ENCODE data around the gene EVA1C. TPM values are rescaled to one million over a fixed set of nuclear protein-coding genes. Genes with fewer than 3 reads are reported as not detected.

EVA1C gene
- total RNA-seq, 1 experiment from 2014 or later = 29.3 TPM

- peaks cover 0 to 32% of the 10 kb centered on the region in 2 experiments; a peak in 2 of 4 replicates for H3K36me3 ChIP-seq (ENCODE audit: control insufficient read depth in 1 of 2, insufficient read depth in 2 of 2, low read length in 2 of 2)
- peak; percentile 85 for DNase-seq (ENCODE audit: low read depth, low spot score)
- H4K20me1 ChIP-seq (ENCODE audit: insufficient read depth) = no peaks in the 10 kb centered on the region
- TF ChIP-seq TCF7L2 (IDR thresholded peaks at IDR 0.05; ENCODE audit: borderline replicate concordance, extremely low read depth, insufficient read depth, insufficient read length) = peak; percentile 99
- TF ChIP-seq MAX (IDR thresholded peaks at IDR 0.05) = no peak; the same call in none of the 2 replicates
- peak; percentile 87 for TF ChIP-seq JUND (IDR thresholded peaks at IDR 0.05)
- peak; percentile 82 for TF ChIP-seq FOSL1 (IDR thresholded peaks at IDR 0.05; ENCODE audit: low read depth)
- no peak for TF ChIP-seq EZH2 (IDR thresholded peaks at IDR 0.05)
- peak; percentile 30; the same call in 1 of the 2 replicates for TF ChIP-seq CBX3 (IDR thresholded peaks at IDR 0.05; ENCODE audit: low read depth)
- peak; percentile 70 for TF ChIP-seq SP1 (IDR thresholded peaks at IDR 0.05; ENCODE audit: low read depth)
- no peak for TF ChIP-seq EGR1 (IDR thresholded peaks at IDR 0.05; ENCODE audit: low read depth)
- TF ChIP-seq ATF3 (IDR thresholded peaks at IDR 0.05) = no peak
- no peak for TF ChIP-seq ELF1 (IDR thresholded peaks at IDR 0.05; ENCODE audit: borderline replicate concordance, low read depth)
- TF ChIP-seq POLR2AphosphoS5 (IDR thresholded peaks at IDR 0.05; ENCODE audit: low read depth, low read length) = peak; percentile 15; the same call in 1 of the 2 replicates
- H3K27ac ChIP-seq (ENCODE audit: low read depth, low read length) = peak overlapping the region; percentile 91
- peak overlapping the region in 1 of 2 experiments; percentile 41; a peak in 1 of 4 replicates for H3K4me3 ChIP-seq (replicated peaks in 1 of 2; ENCODE audit: low read depth in 1 of 2, low read length in 2 of 2)
- ChIA-PET CTCF (no interaction called here), POLR2A (interaction anchor here (1.3 kb wide), 2 partner anchors 11 to 148 kb away, joined by 3 read pairs; partner anchors contain the start of gene CFAP298), RAD21 (ENCODE audit: low non-redundant PET in 1 of 2, low total read pairs in 2 of 2, uncharacterized antibody in 2 of 2, unreplicated experiment in 2 of 2) (no interaction called here)
- no TSS peak for BruUV-seq (replicated peaks)
- no peaks in the 10 kb centered on the region for H3K27me3 ChIP-seq (ENCODE audit: insufficient read depth, low read length)
- H3K9me2 ChIP-seq (ENCODE audit: insufficient read depth) = no peaks in the 10 kb centered on the region
- peak; percentile 78 for ATAC-seq
- H3K4me1 ChIP-seq (ENCODE audit: control insufficient read depth in 1 of 2, insufficient read depth in 2 of 2, low read length in 2 of 2) = peaks cover 64 to 71% of the 10 kb centered on the region in 2 experiments
- no peak overlapping the region for H2AFZ ChIP-seq (ENCODE audit: low read depth, low read length, poor library complexity, severe bottlenecking)
- peak overlapping the region; percentile 47 for H3K9ac ChIP-seq (ENCODE audit: low read length)
- intact Hi-C loops (cut with micrococcal nuclease) = no loop called here
- H3K4me2 ChIP-seq (ENCODE audit: low read length) = peak overlapping the region; percentile 71
- no peaks in the 10 kb centered on the region for H3K9me3 ChIP-seq (ENCODE audit: control insufficient read depth in 1 of 2, insufficient read depth in 1 of 2, low read depth in 1 of 2, low read length in 2 of 2)
- peaks cover 26% of the 10 kb centered on the region for H3K79me2 ChIP-seq (ENCODE audit: insufficient read depth, low read length)
Measured at GRCh38 chr21:32463889-32464300, 51.4 kb downstream of the EVA1C start.

- Histone ChIP-seq H3K27me3 (ENCODE audit: insufficient read depth, low read length) (no peaks in the 10 kb centered on the region), H3K4me2 (ENCODE audit: low read length) (no peak overlapping the region), H3K4me1 (ENCODE audit: control insufficient read depth in 1 of 2, insufficient read depth in 2 of 2, low read length in 2 of 2) (peaks cover 51 to 60% of the 10 kb centered on the region in 2 experiments), H3K9me2 (ENCODE audit: insufficient read depth) (no peaks in the 10 kb centered on the region), H3K36me3 (ENCODE audit: control insufficient read depth in 1 of 2, insufficient read depth in 2 of 2, low read length in 2 of 2) (peaks cover 0 to 7% of the 10 kb centered on the region in 2 experiments; a peak in 1 of 4 replicates), H3K4me3 (replicated peaks in 1 of 2; ENCODE audit: low read depth in 1 of 2, low read length in 2 of 2) (no peak overlapping the region), H3K79me2 (ENCODE audit: insufficient read depth, low read length) (peaks cover 9% of the 10 kb centered on the region; the same call in 1 of the 2 replicates), H4K20me1 (ENCODE audit: insufficient read depth) (no peaks in the 10 kb centered on the region), H3K9me3 (ENCODE audit: control insufficient read depth in 1 of 2, insufficient read depth in 1 of 2, low read depth in 1 of 2, low read length in 2 of 2) (no peaks in the 10 kb centered on the region), H3K27ac (ENCODE audit: low read depth, low read length) (no peak overlapping the region), H2AFZ (ENCODE audit: low read depth, low read length, poor library complexity, severe bottlenecking) (no peak overlapping the region), H3K9ac (ENCODE audit: low read length) (no peak overlapping the region)
- no TSS peak for BruUV-seq (replicated peaks)
- CTCF ChIA-PET = no interaction called here
- RAD21 ChIA-PET (ENCODE audit: low non-redundant PET in 1 of 2, low total read pairs in 2 of 2, uncharacterized antibody in 2 of 2, unreplicated experiment in 2 of 2) = no interaction called here
- POLR2A ChIA-PET = interaction anchor here (0.8 kb wide), 1 partner anchor 13 kb away, joined by 3 read pairs; no protein-coding TSS in a partner anchor
- ATAC-seq = no peak
- intact Hi-C loops (cut with micrococcal nuclease) = no loop called here
- DNase-seq (ENCODE audit: low read depth, low spot score) = no peak
- TF ChIP-seq EZH2phosphoT487 (IDR thresholded peaks at IDR 0.05; ENCODE audit: borderline replicate concordance) (no peak), RAD21 (IDR thresholded peaks at IDR 0.05; ENCODE audit: low read depth) (no peak), SIN3A (IDR thresholded peaks at IDR 0.05; ENCODE audit: low read depth) (no peak), ELF1 (IDR thresholded peaks at IDR 0.05; ENCODE audit: borderline replicate concordance, low read depth) (no peak), ZBTB33 (IDR thresholded peaks at IDR 0.05; ENCODE audit: extremely low read depth, insufficient replicate concordance, low read length) (no peak), POLR2AphosphoS5 (IDR thresholded peaks at IDR 0.05; ENCODE audit: low read depth, low read length) (no peak), YY1 (IDR thresholded peaks at IDR 0.05; ENCODE audit: extremely low read depth, insufficient replicate concordance, low read depth, low read length) (no peak), MAX (IDR thresholded peaks at IDR 0.05) (no peak)
Measured at GRCh38 chr21:32467291-32467690, 54.8 kb downstream of the EVA1C start.

All from HCT116 (cell line).